Measurements from ENCODE around the gene RABGGTA. TPM values are rescaled to one million over a fixed set of nuclear protein-coding genes. Genes with fewer than 3 reads are reported as not detected.

RABGGTA gene
- total RNA-seq, 1 donor from 2014 or later = 55.3 TPM

DNA sequence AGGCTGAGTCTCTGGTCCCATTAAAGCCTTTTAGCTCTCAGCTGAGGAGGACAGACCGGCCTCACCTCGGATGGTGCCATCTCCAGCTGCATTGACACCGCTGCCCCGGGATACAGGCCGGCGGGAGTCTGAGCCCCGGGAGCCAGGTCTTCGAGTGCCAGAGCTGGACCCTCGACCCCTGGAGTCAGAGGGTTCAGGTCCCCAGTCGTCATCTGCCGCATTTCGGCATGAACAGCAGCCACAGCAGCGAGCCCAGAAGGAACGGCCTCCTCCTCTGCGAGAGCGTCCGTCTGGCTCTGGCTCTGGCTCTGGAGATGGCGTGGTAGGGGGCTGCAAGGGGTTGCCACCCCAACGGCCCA, 9.4 kb downstream of the RABGGTA start:
- intact Hi-C loops (cut with micrococcal nuclease) = no loop called here

DNA sequence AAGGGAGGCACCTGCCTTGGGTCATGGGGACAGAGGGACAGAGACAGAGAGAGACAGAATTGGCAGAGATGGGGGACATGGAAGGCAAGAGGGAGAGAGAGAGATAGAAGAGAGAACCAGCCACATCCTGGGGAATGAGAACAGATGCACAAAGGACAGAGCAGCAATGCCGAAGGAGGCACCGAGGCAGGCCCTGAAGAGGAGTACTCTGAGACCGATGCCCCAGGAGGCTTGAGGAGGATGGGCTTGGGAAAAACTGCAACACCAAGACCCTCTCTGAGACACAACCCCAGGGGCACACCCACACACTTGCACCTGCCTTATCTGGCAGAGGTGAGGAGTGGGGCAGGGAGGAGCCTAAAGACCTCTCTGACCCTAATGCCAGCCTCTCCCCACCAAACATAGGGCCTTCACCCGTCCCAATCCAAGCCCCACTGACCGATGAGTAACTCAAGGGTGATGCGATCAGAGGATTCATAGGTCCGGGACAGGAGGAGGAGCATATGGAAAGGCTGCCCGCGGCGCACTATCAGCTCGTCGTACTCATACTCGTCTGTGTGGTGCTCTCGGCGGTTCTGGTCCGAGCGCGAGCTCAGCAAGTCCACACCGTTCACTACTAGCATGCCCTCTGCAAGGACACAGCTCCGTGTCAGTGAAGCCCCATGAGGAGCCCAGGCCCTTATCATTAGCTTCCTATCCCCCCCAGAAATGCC, 10.0 kb downstream of the RABGGTA start:
- intact Hi-C loops (cut with micrococcal nuclease) = no loop called here

DNA sequence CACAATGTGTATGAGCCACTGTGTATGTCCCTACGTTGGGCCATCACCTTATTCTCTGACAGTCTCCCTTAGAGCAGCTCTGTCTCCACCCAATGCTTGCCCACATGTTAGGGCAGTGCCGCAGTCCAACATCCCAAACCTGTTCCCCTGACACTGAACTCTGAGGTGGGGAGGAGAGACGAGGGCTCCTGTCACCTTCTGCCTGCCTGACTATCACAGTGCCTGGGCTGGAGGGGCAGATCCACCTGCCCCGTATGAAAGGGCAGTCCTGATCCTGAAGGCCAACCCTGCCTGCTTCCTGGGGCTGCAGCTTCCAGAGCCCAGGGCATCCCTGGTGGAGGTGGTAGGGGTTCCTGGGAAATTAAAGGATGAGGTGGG, 10.6 kb downstream of the RABGGTA start:
- intact Hi-C loops (cut with micrococcal nuclease) = no loop called here

DNA sequence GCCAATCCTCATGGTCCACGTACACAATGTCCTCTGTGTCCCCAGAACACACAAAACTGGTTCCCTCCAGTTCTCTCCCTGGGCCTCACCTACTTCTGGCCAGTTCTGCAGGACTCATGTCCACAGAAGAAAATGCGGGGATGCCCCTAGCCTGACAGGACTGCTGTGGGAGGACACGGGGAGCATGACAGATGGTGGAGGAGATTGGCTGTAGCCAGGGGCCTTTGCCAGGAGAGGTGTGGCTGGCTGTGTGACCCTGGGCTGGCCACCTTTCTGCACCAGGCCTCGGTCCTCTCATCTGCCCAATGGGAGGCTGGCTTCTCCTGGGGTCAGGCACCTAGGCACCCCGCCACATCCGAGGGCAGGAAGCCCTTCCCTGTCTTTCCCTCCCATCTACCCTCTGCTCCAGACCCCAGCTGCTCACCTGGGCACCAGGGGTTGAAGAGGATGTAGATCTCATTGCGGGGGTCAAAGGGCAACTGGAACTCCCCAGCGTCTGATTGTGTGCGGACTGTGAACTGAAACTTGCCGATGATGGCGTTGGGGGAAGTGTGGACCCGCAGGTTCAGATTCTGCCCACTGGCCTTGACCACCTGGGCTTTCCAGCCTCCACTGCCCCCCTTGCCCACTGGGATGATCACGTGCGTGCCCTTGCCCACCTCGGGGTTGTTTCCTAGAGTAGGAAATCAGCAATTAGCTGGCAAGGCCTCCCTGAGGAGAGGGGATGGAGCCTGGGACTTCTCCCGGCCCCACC, 11.2 kb downstream of the RABGGTA start:
- intact Hi-C loops (cut with micrococcal nuclease) = no loop called here

DNA sequence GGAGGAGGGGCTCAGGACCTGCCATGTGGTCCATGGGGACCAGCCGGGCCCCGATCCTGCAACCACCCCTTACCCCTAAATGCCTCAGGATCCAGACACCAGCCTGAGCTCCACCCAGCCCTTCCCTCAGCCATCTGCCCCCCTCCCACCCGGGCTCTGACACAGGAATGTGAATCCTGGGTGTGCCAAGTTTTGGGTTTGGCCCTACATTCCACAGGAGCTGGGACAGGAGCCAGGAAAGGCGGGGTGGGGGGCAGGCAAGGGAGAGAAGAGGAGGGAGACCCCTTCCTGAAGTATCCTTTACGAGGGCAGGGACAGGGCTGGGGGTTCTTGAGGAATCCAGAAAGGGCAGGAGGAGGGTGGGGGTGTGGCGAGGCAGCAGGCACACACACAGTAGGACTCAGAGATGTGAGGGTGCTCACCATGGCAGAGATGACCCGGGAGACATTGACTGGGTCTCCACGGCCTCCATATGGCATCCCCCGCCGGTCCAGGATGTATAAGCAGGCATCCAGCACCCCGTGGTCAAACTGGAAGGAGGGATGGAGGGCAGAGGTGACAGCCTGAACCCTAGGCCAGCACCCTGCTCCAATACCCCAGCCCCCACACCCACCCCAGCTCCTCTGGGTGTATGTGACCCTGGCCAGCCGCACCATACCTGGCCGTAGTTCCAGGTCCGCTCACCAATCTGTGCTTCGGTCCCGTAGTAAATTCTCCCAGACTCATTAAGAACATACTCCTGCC, 11.9 kb downstream of the RABGGTA start:
- intact Hi-C loops (cut with micrococcal nuclease) = no loop called here

DNA sequence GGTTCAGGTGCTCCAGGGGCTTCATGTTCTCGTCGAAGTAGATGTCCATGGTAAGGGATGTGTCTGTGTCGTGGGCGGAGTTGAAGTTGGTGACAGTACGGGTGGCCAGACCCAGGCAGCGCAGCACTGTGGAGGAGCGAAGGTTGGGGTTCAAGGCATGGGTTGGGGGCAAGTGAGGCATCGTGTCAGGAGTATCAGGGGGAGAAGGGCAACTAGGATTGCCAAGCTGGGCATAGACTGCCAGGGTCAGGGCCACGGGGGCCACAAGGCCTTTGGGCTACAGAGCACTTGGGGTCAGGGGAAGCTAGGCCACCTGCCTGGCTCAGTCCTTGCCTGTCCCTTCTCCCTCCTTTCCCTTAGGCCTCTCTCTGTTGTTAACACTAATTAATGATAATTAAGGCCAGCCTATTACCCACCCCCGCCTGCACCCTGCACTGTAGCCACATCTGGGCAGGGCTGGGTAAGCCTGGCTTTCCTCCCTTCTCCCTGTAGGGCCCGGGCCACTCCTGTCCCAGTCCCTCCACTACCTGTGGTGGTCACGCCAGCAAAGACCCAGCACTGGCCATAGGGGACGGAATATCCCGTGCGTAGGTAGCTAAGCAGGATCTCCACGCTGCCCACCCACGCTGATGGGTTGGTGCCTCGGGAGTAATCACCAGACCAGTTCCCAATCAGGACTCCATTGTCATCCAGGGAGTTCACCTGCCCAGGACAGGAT, 12.7 kb downstream of the RABGGTA start:
- intact Hi-C loops (cut with micrococcal nuclease) = no loop called here

DNA sequence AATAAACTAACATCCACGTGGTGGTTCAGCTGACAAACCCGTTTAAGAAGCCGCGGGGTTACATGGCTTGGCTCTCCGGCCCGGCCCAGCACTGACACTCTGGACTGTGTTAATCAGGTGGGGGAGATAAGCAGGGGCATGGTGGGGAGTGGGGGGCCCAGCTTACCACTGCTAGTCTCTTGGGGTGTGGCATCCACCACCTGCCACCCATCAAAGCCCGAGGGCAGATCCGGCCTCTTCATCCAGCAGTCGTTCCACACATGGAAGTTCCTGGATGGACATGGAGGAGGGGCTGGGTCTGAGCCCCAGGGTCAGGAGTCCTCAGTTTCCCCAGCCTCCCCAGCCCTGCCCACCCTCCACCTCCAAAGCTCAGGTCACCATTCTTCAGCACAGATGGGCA, 13.3 kb downstream of the RABGGTA start:
- intact Hi-C loops (cut with micrococcal nuclease) = no loop called here

DNA sequence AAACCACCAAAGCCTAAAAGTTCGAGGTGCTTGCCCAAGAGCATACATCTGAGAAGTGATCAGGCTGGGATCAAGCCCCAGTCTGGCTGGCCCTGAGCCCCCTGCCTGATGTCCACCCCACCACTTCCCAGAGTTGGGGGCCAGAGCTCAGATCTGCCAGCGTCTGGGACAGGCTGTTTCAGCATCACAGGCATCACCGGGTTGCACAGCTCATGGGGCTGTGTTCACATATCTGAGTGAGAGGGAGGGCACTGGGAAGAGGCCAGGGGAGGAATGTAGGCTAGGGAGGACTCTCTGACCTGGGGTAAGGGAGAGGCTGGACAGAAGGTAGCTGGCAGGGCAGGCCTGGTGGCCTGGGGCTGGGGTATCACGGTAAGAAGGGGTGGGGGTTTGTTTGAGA, 14.4 kb downstream of the RABGGTA start:
- intact Hi-C loops (cut with micrococcal nuclease) = no loop called here

DNA sequence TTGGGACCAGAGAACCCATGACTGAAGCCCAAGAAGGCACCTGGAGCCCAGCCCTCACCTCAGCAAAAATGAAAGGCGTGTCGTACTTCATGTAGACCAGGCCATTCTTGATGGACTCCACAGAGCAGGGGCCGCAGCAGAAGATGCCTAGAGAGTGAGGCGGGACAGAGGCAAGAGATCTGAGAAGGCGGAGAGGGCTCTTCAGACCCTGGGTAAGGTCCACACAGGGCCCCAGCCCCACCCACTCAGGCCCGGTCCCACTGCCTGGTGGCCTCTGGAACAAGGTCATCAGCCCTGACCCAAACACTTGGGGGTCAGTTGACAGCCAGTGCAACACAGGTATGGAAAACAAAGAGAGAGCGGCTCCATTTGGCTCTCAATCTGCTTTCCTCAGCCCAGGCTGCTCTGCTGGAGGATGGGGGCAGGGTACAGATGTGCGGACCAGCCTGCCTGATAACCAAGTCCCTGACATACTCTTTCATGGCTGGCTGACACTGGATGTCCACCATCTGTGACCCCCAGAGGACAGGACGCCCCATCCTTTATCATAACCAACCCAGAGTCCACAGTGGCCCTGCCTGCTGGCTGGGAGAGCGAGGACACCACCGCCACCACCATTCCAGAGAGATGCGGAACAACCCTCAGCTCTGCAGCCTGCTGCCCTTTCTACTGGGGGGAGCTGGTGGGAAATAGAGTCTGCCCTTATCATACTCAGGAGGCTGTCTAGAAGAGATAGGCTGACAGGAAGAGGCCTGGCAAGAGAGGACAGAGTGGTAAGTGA, 15.3 kb downstream of the RABGGTA start:
- intact Hi-C loops (cut with micrococcal nuclease) = no loop called here

DNA sequence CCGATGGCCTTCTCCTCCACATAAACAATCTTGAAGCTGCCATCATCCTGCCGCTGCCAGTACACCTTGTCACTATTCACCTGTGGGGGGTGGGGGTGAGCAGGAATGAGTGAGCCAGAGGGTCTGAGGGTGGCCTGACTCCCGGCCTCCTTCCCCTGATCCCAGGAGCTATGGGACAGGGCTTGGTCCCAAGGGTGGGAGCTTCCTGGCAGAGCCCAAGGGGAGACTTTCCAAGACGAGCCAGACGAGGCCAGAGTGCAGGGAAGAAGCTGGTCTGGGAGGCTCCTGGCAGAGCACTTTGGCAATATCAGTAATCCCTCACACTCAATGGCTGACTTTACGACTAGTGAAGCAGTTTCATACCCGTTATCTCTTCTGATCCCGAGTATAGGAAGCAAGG, 16.0 kb downstream of the RABGGTA start:
- intact Hi-C loops (cut with micrococcal nuclease) = no loop called here

DNA sequence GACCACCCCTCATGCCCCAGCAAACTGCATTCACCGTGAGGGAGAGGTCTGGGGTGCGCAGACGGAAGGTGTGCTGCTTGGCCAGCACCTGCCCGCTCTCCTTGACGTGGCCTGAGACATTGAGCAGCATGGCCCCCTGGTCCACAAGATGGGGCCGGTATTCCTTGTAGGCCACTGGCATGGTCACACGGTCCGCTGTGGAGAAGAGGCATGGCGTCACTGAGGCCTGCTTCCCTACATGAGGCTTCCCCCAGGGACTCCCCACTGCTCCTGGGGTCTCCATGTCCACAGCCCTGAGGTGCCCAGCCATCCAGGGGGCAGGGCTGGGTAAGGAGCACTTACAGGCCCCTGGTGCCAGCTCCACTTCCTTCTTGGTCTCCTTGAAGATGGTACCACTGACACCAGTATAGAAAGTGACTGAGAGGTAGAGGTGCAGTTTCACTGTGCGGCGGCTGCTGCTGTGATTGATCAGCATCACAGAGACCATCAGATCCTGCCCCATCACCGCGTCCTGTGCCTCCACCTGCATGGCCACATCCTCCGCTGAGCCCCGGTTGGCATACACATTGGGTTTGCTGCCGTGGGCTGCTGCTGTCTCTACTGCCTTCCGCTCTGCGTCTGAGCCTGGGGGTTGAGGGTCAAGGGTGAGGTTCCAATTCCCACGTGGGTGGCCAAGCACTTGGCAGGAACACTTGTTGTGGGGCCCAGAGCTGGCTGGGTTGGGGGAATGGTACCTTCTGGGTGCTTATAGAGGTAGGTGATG, 16.6 kb downstream of the RABGGTA start:
- intact Hi-C loops (cut with micrococcal nuclease) = no loop called here

DNA sequence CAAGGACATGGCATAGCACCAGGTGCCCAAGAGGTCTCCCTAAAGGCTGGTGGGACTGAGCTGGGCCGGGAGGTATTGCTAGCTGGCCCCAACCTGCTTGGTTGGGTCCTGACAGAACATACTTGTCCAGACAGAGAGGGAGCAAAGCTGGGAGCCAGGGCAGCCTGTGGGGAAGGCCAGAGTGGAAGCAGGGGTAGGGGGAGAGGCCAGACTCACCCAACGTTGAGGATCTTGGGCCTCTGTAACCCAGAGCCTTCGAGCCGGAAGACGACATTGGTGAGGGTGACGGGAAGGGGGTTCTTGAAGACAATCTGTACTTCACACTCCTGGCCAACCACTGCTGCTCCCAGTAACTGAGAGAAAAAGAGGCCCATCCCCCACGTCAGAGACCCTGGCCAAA, 17.5 kb downstream of the RABGGTA start:
- intact Hi-C loops (cut with micrococcal nuclease) = no loop called here

DNA sequence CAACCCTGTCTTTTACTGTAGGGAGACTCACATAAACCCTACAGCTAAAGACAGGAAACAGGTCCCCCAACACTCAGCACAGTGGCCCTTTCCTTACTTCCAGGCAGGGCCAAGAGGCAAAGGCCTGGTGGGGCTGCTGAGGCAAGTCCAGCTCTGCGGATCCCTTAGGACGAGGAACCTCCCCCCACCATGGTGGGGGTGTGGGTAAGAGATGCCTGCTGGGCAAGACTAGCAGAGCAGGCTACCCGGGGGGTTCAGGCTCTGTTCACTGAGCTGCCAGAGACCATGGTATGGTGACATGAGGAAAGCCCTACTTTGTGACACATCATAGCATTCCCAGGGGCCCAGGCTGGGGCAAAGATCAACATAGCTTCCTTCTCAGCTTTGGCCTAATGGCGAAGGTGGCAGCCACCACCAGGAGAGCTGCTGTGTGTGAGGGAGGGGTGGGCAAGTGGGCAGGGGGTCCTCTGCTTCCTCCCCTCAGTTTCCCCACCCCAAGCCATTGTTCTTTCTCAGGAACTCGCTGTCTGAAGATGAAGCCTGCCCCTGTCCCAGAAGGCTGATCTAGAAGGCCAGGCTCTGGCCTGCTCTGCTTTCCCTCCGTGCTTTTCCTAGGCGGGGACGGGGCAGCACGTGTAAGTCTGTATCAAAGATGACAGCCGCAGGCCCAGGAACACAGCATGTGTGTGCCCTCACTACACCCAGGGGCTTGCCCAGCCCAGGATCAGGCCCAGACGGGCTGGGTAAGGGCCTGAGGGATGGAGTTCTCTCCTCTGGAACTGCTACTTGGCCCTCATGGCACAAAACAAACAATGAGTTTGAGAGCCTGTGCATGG, 18.9 kb downstream of the RABGGTA start:
- intact Hi-C loops (cut with micrococcal nuclease) = no loop called here

DNA sequence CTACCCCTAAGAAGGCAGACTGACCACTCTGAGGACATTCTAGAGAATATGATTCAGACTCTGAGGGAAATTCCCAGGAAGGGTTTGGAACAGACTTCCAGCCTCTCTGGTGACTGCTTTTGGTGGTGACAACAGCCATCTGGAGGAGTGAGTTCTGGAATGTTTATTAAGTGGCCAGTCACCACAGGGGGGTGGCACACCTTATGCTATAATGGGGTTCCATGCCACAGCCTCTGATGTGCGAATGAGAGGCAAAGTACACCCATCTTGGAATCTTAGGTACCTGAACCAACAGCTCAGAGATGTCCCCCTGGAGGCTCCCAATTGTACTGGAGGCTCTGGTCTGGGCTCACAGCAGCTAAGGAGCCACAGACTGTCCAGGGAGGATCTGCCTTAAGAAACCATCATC, 19.5 kb downstream of the RABGGTA start:
- intact Hi-C loops (cut with micrococcal nuclease) = no loop called here

DNA sequence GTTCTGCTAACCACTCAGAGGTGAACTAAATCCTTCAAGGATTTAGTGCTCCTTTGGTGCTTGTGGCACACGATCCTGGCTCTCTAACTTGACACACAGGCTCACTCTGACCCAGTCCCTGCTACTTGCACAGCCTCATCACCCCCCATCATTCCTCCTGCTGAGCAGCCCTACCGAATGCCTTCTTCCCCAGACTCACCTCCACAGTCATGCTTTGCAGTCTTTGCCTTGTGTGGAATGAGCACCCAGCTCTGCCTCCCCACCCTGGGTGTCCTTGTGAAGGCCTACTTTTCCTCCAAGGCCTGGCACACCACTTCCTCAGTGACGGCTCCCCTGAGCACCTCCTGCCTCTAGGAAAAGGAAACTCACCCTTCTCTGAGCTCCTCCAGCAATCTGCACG, 21.0 kb downstream of the RABGGTA start:
- intact Hi-C loops (cut with micrococcal nuclease) = no loop called here

DNA sequence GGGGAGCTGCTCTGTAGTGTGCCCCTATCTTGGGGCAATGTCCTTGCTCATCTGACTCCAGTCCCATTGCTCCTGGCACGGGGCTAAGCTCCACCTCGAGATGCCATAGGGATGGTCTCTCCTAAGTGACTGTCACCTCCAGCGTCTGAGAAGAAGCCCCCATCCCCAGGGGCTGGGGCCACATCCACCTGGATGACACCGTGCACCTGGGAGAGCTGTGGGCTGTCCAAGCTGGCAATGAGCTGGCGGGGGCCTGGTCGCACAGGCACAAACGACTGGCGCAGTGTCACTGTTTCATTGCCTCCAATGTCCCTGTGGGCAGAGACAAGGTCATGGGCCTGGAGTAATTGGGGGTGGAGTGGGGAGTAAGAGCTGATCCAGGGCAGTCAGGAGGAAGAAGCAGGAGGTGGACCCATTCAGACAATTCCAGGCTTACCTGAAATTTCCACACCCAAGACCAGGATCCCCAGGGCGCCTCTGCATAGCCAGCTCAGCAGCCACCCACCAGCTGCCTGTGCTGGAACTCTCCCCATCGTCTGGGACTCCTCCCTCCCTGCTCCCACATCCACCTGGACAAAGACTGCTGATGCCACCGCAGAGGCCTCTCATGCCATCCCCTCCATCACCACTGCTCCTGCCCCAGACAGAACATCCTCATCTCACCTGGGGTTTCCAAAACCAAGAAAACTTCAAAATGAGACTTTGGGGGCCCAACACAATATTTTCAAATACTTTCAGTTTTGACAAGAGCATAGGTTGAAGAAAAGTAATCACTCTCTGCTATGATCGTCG, 22.0 kb downstream of the RABGGTA start:
- intact Hi-C loops (cut with micrococcal nuclease) = no loop called here

DNA sequence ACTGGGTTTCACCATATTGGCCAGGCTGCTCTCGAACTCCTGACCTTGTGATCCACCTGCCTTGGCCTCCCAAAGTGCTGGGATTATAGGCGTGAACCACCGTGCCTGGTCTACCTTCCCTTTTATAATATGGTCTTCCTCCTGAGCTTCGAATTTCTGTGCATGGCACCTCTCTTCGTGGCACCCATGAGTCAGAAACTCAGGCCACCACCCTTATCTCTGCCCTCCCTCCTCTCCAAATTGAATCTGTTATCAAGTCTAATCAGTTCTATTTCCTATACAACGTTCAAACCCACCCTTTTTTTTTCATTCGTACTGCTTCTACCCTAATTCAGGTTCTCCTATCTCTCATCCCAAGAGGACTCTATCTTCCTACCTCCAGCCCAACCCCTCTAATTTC, 24.0 kb downstream of the RABGGTA start:
- intact Hi-C loops (cut with micrococcal nuclease) = no loop called here

DNA sequence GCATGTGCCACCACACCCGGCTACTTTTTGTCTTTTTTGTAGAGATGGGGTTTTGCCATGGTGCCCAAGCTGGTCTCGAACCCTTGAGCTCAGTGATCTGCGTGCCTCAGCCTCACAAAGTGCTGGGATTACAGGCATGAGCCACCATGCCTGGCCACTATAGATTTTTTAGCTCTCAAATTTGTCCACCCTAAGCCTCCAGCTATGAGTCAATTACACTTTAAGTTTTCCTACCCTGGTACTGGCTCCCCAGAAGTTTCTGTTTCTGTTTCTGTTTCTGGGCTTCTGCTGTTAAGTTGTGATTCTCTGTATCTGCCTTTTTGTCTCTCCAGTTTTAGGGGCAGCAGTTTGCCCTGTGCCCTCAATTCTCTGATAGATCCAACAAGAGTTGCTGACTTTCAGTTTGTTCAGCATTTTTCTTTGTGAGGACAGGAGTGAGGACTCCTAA, 24.6 kb downstream of the RABGGTA start:
- intact Hi-C loops (cut with micrococcal nuclease) = no loop called here

Data from T-helper 1 cell treated with Interleukin-12 subunit alpha and Interleukin-12 subunit beta and Interleukin-4 antibody, amounts not matched to agents 30 ng/mL and 1 ng/mL, for 36 hours (primary cell).